Measurements from ENCODE around the gene IPO8.

Gene IPO8

GRCh38 chr12:30701056-30701455 lies 5.4 kb upstream of the IPO8 start:
- H3K27me3 ChIP-seq (ENCODE audit: control insufficient read depth, insufficient read depth, low read length), result no peaks in the 10 kb centered on the region
- no peak overlapping the region for H3K9ac ChIP-seq (ENCODE audit: low read length)
- no peaks in the 10 kb centered on the region for H3K36me3 ChIP-seq (ENCODE audit: control insufficient read depth, insufficient read depth, low read length)
- no peaks in the 10 kb centered on the region for H3K9me3 ChIP-seq (ENCODE audit: control insufficient read depth, low read length)
- peaks cover 4% of the 10 kb centered on the region for H3K4me1 ChIP-seq (ENCODE audit: control insufficient read depth, insufficient read depth, low read length)
- no peak overlapping the region for H3K4me3 ChIP-seq (ENCODE audit: low read length)

GRCh38 chr12:30700216-30700900 lies 4.7 kb upstream of the IPO8 start:
- no peaks in the 10 kb centered on the region for H3K36me3 ChIP-seq (ENCODE audit: control insufficient read depth, insufficient read depth, low read length)
- no peaks in the 10 kb centered on the region for H3K27me3 ChIP-seq (ENCODE audit: control insufficient read depth, insufficient read depth, low read length)
- H3K9ac ChIP-seq (ENCODE audit: low read length), result no peak overlapping the region
- H3K9me3 ChIP-seq (ENCODE audit: control insufficient read depth, low read length), result no peaks in the 10 kb centered on the region
- peaks cover 4% of the 10 kb centered on the region for H3K4me1 ChIP-seq (ENCODE audit: control insufficient read depth, insufficient read depth, low read length)
- H3K4me3 ChIP-seq (ENCODE audit: low read length), result no peak overlapping the region

- Histone ChIP-seq H3K4me3 (ENCODE audit: low read length) (no peak overlapping the region), H3K36me3 (ENCODE audit: control insufficient read depth, insufficient read depth, low read length) (no peaks in the 10 kb centered on the region), H3K9me3 (ENCODE audit: control insufficient read depth, low read length) (no peaks in the 10 kb centered on the region), H3K9ac (ENCODE audit: low read length) (no peak overlapping the region), H3K27me3 (ENCODE audit: control insufficient read depth, insufficient read depth, low read length) (no peaks in the 10 kb centered on the region), H3K4me1 (ENCODE audit: control insufficient read depth, insufficient read depth, low read length) (peaks cover 14% of the 10 kb centered on the region)
These were observed 2.7 kb upstream of the IPO8 start for GRCh38 chr12:30698346-30698745.

- Histone ChIP-seq H3K9me3 (ENCODE audit: control insufficient read depth, low read length) (no peaks in the 10 kb centered on the region), H3K4me1 (ENCODE audit: control insufficient read depth, insufficient read depth, low read length) (peaks cover 14% of the 10 kb centered on the region), H3K27me3 (ENCODE audit: control insufficient read depth, insufficient read depth, low read length) (no peaks in the 10 kb centered on the region), H3K9ac (ENCODE audit: low read length) (no peak overlapping the region), H3K4me3 (ENCODE audit: low read length) (no peak overlapping the region), H3K36me3 (ENCODE audit: control insufficient read depth, insufficient read depth, low read length) (no peaks in the 10 kb centered on the region)
These were observed 1.3 kb upstream of the IPO8 start for GRCh38 chr12:30696943-30697342.

GRCh38 chr12:30696486-30696885 lies 817 bp upstream of the IPO8 start:
- no peaks in the 10 kb centered on the region for H3K27me3 ChIP-seq (ENCODE audit: control insufficient read depth, insufficient read depth, low read length)
- no peak overlapping the region for H3K4me3 ChIP-seq (ENCODE audit: low read length)
- H3K9ac ChIP-seq (ENCODE audit: low read length), result no peak overlapping the region
- no peaks in the 10 kb centered on the region for H3K36me3 ChIP-seq (ENCODE audit: control insufficient read depth, insufficient read depth, low read length)
- no peaks in the 10 kb centered on the region for H3K9me3 ChIP-seq (ENCODE audit: control insufficient read depth, low read length)
- H3K4me1 ChIP-seq (ENCODE audit: control insufficient read depth, insufficient read depth, low read length), result peaks cover 14% of the 10 kb centered on the region

- H3K9me3 ChIP-seq (ENCODE audit: control insufficient read depth, low read length), result no peaks in the 10 kb centered on the region
- H3K9ac ChIP-seq (ENCODE audit: low read length), result peak overlapping the region; percentile 96
- peaks cover 14% of the 10 kb centered on the region for H3K4me1 ChIP-seq (ENCODE audit: control insufficient read depth, insufficient read depth, low read length)
- H3K4me3 ChIP-seq (ENCODE audit: low read length), result peak overlapping the region; percentile 97
- H3K36me3 ChIP-seq (ENCODE audit: control insufficient read depth, insufficient read depth, low read length), result no peaks in the 10 kb centered on the region
- no peaks in the 10 kb centered on the region for H3K27me3 ChIP-seq (ENCODE audit: control insufficient read depth, insufficient read depth, low read length)
These were observed 387 bp upstream of the IPO8 start for GRCh38 chr12:30696103-30696408.

GRCh38 chr12:30694412-30695198 lies 1.1 kb downstream of the IPO8 start:
- Histone ChIP-seq H3K36me3 (ENCODE audit: control insufficient read depth, insufficient read depth, low read length) (no peaks in the 10 kb centered on the region), H3K27me3 (ENCODE audit: control insufficient read depth, insufficient read depth, low read length) (no peaks in the 10 kb centered on the region), H3K9ac (ENCODE audit: low read length) (peak overlapping the region; percentile 96), H3K4me1 (ENCODE audit: control insufficient read depth, insufficient read depth, low read length) (peaks cover 14% of the 10 kb centered on the region), H3K9me3 (ENCODE audit: control insufficient read depth, low read length) (no peaks in the 10 kb centered on the region), H3K4me3 (ENCODE audit: low read length) (peak overlapping the region; percentile 97)

- Histone ChIP-seq H3K4me1 (ENCODE audit: control insufficient read depth, insufficient read depth, low read length) (peaks cover 14% of the 10 kb centered on the region), H3K9me3 (ENCODE audit: control insufficient read depth, low read length) (no peaks in the 10 kb centered on the region), H3K27me3 (ENCODE audit: control insufficient read depth, insufficient read depth, low read length) (no peaks in the 10 kb centered on the region), H3K36me3 (ENCODE audit: control insufficient read depth, insufficient read depth, low read length) (no peaks in the 10 kb centered on the region), H3K4me3 (ENCODE audit: low read length) (no peak overlapping the region), H3K9ac (ENCODE audit: low read length) (no peak overlapping the region)
These were observed 3.2 kb downstream of the IPO8 start for GRCh38 chr12:30692470-30692869.

GRCh38 chr12:30691122-30691879 lies 4.4 kb downstream of the IPO8 start:
- Histone ChIP-seq H3K9me3 (ENCODE audit: control insufficient read depth, low read length) (no peaks in the 10 kb centered on the region), H3K4me1 (ENCODE audit: control insufficient read depth, insufficient read depth, low read length) (peaks cover 12% of the 10 kb centered on the region)

GRCh38 chr12:30687265-30687986 lies 8.2 kb downstream of the IPO8 start:
- H3K36me3 ChIP-seq (ENCODE audit: control insufficient read depth, insufficient read depth, low read length), result no peaks in the 10 kb centered on the region
- no peaks in the 10 kb centered on the region for H3K9me3 ChIP-seq (ENCODE audit: control insufficient read depth, low read length)
- no peak overlapping the region for H3K4me3 ChIP-seq (ENCODE audit: low read length)
- H3K4me1 ChIP-seq (ENCODE audit: control insufficient read depth, insufficient read depth, low read length), result no peaks in the 10 kb centered on the region
- H3K27me3 ChIP-seq (ENCODE audit: control insufficient read depth, insufficient read depth, low read length), result no peaks in the 10 kb centered on the region
- H3K9ac ChIP-seq (ENCODE audit: low read length), result no peak overlapping the region

More at GRCh38 chr12:30691122-30691879, 4.4 kb downstream of the IPO8 start:
- no peaks in the 10 kb centered on the region for H3K27me3 ChIP-seq (ENCODE audit: control insufficient read depth, insufficient read depth, low read length)
- H3K36me3 ChIP-seq (ENCODE audit: control insufficient read depth, insufficient read depth, low read length), result no peaks in the 10 kb centered on the region
- no peak overlapping the region for H3K9ac ChIP-seq (ENCODE audit: low read length)
- no peak overlapping the region for H3K4me3 ChIP-seq (ENCODE audit: low read length)

- H3K9me3 ChIP-seq (ENCODE audit: control insufficient read depth, low read length), result no peaks in the 10 kb centered on the region
- H3K4me1 ChIP-seq (ENCODE audit: control insufficient read depth, insufficient read depth, low read length), result no peaks in the 10 kb centered on the region
- no peak overlapping the region for H3K9ac ChIP-seq (ENCODE audit: low read length)
- no peaks in the 10 kb centered on the region for H3K27me3 ChIP-seq (ENCODE audit: control insufficient read depth, insufficient read depth, low read length)
- no peak overlapping the region for H3K4me3 ChIP-seq (ENCODE audit: low read length)
- H3K36me3 ChIP-seq (ENCODE audit: control insufficient read depth, insufficient read depth, low read length), result peaks cover 6% of the 10 kb centered on the region
These were observed 16.4 kb downstream of the IPO8 start for GRCh38 chr12:30679241-30679640.
